Prostate gland (tissue), 2 donors: ENCODE measurements around the gene PTPRG.

Experiments used
- CTCF ChIP-seq, 4 experiments: fragments of 200-600 bp in 2 of 4; fragments of 450-650 bp in 2 of 4; sonication (generic) in 2 of 4; IDR thresholded peaks; 1 replicate in 3 of 4; 2 replicates in 1 of 4; pipeline ENCODE4 v1.5.1; 2016 to 2019; ENCODE audit warnings: antibody characterized with exemption in 4 of 4, mild to moderate bottlenecking in 2 of 4, moderate library complexity in 2 of 4
- POLR2A ChIP-seq: fragments of 450-650 bp; IDR thresholded peaks from one replicate; pipeline ENCODE4 v1.6.1; 2016; ENCODE audit warnings: antibody characterized with exemption, mild to moderate bottlenecking

GRCh38 chr3:61871644-61872043 is 310.3 kb downstream of the PTPRG start:
- TF ChIP-seq CTCF (IDR thresholded peaks at IDR 0.05) = no peak
- TF ChIP-seq POLR2A = no peak
